HPDE6-E6E7 (cell line): Measurements from ENCODE around the gene BMP6.
"Not testable (repeated sequence)": the region's sequence is repeated elsewhere in the genome, so short reads cannot be mapped to it uniquely, and the experiment has no call there.

Source experiments
- DNase-seq: peaks from one replicate; pipeline ENCODE4 v3.0.0; 2011; ENCODE audit warnings: missing footprints; ENCODE audit errors: extremely low spot score

Gene BMP6

GRCh38 chr6:7787731-7788130 is 61.8 kb downstream of the BMP6 start:
- no peak for DNase-seq

DNA sequence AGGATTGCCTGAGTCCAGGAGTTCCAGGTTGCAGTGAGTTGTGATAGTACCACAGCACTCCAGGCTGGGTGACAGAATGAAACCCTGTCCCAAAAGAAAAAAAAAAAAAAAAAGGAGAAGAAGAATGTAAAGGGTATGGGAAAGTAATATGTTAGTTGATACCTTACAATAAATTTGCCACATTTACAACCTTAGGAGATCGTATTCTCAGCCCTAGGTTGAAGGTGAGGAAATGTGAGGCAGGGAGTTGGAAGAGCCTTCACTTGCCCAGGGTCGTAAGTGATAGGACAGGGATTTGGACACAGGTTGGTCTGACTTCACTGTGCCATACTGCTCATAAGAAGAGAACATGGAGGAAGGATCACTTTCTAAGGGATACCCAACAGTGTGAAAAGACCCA is 68.6 kb downstream of the BMP6 start:
- no peak for DNase-seq

- no peak for DNase-seq
Observed at GRCh38 chr6:7797386-7797785, 71.5 kb downstream of the BMP6 start.

- no peak for DNase-seq
Observed at GRCh38 chr6:7798751-7799150, 72.9 kb downstream of the BMP6 start.

GRCh38 chr6:7802662-7803061 is 76.8 kb downstream of the BMP6 start:
- DNase-seq = no peak

DNA sequence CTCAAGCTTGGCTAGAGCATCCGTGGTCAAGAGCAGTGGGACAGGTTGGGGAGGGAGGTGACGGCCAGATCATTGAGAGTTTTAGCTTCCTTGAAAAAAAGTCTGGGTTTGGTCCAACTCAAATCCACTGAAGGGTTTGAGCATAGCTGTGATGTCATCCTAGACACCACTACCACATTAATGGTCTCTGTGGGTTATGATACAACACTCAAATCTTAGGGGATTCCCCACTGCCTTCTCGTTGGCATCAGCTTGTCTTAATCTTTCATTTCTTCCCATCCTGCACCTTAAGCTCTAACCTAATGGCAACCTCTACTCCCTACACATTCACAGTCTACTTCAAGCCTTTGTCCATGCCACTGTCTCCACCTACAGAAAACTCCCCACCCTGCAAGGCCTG is 77.3 kb downstream of the BMP6 start:
- no peak for DNase-seq

DNA sequence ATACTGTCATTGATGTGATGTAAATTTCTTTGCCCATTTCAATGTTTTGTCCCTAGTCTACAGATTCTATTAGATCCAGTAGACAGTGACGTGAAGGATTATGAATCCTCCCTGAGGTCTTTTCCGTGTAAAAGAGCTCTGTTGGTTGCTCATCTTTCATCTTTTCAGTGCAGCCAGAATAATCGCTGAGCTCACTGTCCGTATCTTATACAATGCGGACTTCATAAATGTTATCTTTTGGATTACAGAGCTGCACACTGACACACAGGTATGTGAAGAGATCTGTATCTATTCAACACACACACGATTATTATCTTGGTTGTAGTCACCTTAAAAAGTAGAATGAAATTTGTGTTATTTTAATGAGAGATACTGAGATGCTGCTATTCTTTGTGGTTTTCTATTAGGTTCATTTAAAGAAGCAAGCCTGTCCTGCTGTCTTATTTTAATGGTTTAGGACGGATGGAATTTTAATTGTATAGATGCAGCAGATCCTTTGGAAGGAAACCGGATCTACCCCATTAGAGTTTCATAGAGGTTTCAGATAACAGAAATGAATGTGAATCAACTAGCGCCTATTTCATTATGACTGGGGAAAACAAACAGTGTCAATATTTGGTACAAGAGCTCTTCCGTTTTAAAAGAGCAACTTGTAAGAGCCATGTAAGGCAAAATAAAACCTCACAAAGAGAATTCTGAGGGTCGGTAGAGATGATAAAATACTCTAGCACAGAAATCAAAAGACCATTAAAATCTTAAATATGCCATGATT is 79.4 kb downstream of the BMP6 start:
- no peak for DNase-seq

- DNase-seq = no peak
Observed at GRCh38 chr6:7805850-7806214, 79.9 kb downstream of the BMP6 start.

GRCh38 chr6:7806711-7807110 is 80.8 kb downstream of the BMP6 start:
- DNase-seq = no peak

DNA sequence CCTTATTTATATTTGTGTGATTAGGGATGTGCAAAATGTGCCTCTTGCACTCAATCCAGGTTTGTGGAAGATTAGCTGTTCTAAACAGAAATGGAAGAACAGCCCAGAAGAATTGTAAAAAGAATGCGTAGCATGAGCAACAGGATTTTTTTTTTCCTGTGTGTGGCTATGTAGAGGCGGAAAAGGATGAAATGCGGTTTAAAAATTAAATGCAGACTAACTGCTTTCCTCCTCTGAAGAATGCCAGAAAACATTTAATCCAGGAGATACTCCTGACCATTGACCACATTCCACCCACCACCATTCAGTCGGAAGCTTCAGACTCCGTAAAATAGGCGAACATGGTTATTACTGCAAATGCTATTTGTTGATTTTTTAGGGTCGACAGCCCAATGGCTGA is 83.4 kb downstream of the BMP6 start:
- DNase-seq = no peak

DNA sequence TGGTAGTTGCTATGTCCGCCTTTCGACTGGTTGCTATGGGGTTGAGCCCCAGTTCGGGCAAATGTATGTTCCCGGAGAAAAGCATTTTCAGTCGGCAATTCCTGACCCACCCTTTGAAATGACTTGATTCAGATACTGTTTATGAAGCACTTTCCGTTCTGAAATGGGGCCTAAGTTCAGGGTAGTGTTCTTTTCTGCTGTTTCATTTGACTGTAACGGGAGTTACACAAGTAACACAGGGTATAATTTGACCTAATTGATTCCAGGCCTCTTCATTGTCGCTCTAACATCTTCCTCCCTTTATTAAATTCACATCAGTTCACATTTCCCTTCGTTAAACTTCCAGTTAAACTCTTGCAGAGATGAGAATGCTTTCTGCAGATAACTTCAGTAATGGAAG is 85.5 kb downstream of the BMP6 start:
- DNase-seq = no peak

DNA sequence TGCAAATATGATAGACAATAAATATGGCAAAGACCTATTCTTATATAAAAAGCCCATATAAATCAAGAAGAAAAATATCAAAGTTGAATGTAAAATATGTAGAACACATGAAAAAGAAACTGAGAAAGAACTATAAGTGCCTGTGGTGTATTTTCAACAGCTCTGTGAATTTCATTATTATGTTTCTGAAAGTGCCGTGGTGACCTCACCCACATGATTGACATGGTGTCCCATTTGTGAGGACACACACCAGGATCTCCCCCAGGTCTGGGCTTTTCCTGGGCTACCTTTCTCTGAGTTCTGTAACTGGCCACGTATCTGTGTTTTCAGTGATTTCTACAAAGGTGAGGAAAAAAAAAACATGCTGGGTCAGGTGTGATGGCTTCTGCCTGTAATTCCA is 86.7 kb downstream of the BMP6 start:
- DNase-seq = no peak

DNA sequence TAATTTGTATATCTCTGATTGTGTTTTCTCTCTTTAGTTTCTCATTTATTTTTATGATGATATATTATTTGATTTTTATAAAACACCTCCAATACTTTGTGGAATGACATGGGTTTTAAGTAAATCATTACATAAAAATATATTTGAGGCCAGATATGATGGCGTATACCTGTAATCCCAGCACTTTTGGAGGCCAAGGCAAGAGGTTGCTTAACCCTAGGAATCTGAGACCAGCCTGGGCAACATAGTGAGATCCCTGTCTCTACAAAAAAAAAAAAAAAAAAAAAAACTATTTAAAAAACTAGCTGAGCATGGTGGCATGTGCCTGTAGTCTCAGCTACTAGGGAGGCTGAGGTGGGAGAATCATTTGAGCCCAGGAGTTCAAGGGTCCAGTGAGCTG is 87.3 kb downstream of the BMP6 start:
- no peak for DNase-seq

DNA sequence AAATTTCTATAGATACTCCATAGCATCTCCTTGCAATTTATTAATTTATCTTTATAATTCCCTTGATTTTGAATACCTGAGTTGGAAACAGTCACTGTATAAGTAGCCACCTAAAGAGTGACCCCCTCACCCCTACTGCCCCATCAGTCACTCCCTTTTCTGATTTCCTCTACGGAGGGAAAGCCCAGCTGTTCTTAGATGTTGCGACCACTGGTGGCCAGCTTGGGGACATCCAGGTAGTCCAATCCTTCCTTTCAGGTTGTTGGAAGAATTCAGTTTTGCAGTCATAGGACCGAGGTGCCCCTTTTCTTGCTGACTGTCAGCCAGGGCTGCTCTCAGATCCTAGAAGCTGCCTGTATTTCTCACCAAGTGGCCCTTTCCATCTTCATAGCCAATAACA is 87.8 kb downstream of the BMP6 start:
- DNase-seq = no peak

GRCh38 chr6:7815716-7816115 is 89.8 kb downstream of the BMP6 start:
- DNase-seq = no peak

DNA sequence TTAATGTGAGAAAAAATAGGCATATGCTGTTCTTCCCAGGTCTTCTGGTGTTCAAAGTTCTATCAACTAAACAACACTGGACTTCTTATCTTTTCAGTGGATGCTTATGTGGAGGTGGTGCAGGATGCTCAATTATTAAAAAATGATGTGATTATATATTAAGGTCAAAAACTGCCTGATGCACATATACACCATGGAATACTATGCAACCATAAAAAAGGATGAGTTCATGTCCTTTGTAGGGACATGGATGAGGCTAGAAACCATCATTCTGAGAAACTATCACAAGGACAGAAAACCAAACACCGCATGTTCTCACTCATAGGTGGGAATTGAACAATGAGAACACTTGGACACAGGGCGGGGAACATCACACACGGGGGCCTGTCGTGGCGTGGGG is 91.3 kb downstream of the BMP6 start:
- not testable (repeated sequence) for DNase-seq

GRCh38 chr6:7818257-7819214 is 92.6 kb downstream of the BMP6 start:
- DNase-seq = no peak

DNA sequence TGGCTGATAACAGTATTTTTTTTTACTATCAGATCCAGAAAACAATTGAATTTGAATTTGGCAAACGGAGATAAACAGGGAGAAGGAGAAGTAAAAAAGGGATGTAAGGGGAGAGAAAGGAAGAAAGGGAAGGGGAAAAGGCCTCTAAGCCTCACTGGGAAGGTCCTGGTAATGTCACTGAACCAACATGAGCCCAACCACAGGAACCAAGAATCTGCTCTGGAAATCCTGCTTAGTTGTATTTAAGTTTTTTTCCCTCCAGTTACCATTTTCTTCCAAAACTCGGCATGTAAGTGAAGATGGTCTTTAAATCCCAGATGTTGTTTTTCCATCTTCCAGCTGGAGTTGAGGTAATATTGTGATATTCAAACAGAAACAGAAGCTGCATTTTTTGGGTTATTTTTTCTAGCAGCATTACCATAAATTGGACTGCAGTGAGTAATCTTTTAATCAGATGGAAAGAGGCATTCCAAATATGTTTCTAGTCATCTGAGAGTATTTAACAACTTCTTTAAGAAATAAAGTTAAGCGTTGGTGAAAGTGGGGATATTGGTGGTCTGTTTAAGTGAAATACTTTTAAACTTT is 93.6 kb downstream of the BMP6 start:
- no peak for DNase-seq

DNA sequence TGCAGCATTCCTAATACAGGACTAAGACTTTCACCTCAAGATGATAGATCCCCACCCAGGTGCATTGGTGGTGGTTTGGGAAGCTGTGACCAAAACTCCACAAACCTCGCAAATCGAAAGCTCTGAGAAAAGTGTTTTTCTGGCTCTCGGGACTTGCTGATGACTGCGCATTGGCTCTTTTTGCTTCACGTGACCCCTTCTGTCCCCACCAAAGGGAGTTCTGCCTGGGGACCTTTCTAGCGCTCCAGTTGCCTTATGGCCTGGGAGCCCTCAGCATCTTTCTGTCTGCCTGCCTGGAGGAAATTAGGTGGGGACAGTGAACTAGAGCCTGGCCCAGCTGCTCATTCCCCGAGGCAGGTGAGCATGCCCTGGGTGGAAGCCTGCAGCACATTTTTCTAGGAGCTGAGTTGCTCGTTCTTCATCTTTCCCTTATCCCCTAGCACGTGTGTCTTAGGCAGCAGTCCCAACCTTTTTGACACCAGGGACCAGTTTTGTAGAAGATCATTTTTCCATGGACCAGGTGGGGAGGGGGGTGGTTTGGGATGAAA is 94.5 kb downstream of the BMP6 start:
- no peak for DNase-seq

DNA sequence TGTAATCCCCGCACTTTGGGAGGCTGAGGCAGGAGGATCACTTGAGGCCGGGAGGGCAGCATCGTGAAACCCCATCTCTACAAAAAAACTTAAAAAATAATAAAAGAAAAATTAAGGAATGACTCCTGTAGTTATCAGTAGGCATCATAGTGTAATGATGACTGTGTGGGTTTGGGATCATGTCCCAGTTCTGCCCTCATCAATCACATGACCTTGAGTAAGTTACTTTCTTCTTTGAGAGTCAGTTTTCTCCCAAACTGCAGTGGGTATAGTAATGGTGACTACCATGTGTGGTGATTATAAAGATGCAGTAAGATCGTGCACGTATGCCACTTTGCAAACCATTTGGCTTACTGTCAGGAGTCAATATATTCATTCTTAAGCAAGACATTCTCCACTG is 95.5 kb downstream of the BMP6 start:
- DNase-seq = no peak

- DNase-seq = no peak
Observed at GRCh38 chr6:7823552-7823951, 97.7 kb downstream of the BMP6 start.

GRCh38 chr6:7825986-7826385 is 100.1 kb downstream of the BMP6 start:
- no peak for DNase-seq
